IPS-18c (cell line): ENCODE measurements around the gene GPR84.
A peak's percentile ranks its signal among the peaks of the same experiment; 100 is the strongest.

Experiments used
- H3K4me3 ChIP-seq: 2 replicates; pipeline ENCODE4 v1.7.0; 2013; ENCODE audit warnings: low read depth, mild to moderate bottlenecking, low read length, moderate library complexity; ENCODE audit not compliant: insufficient read depth
- H3K9me3 ChIP-seq: one replicate; pipeline ENCODE4 v1.6.1; 2013; ENCODE audit warnings: mild to moderate bottlenecking, low read length, moderate library complexity; ENCODE audit not compliant: control insufficient read depth, insufficient read depth

Gene GPR84

GRCh38 chr12:54379398-54380201 is 15.3 kb upstream of the GPR84 start:
- H3K4me3 ChIP-seq, result peak overlapping the region; percentile 51
- no peaks in the 10 kb centered on the region for H3K9me3 ChIP-seq

- no peaks in the 10 kb centered on the region for H3K9me3 ChIP-seq
- H3K4me3 ChIP-seq, result peak overlapping the region; percentile 51
Measured at GRCh38 chr12:54378796-54379397, 14.6 kb upstream of the GPR84 start.

DNA sequence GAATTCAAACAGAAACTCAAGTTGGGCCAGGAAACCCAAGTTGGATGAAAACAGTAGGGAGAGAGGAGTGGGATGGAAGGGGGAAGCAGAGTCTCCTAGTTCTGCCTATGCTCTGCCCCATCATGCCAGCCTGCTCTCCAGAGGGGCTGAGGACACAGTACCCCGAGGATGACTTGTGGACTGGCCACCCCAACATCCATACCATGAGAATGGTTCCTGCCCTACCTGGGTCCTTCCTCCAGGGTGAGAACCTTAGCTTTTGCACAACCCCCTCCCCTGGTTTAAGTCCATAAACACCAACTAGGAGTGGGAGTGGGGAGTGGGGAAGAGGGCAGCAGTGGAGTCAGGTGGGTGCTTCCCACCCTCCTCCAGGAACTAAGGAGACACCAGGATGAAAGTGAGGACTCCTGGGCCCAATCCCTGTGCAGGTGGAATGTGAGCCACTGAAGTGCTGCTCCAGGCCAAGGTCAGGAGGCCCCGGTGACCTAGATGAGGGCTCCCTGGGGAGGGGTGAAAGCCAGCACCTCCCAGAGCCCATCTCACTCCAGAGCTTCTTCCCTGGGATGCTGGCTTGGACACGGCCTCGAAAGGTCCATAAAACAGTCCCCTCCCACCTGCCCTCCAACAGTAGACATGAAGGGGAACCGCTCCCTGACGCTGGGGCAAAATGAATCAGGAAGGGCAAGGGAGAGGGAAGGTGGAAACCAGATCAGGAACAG is 13.7 kb upstream of the GPR84 start:
- no peaks in the 10 kb centered on the region for H3K9me3 ChIP-seq
- H3K4me3 ChIP-seq, result no peak overlapping the region

- H3K4me3 ChIP-seq, result no peak overlapping the region
- H3K9me3 ChIP-seq, result no peaks in the 10 kb centered on the region
Measured at GRCh38 chr12:54377007-54377406, 12.7 kb upstream of the GPR84 start.

GRCh38 chr12:54376596-54376995 is 12.3 kb upstream of the GPR84 start:
- Histone ChIP-seq H3K9me3 (no peaks in the 10 kb centered on the region), H3K4me3 (no peak overlapping the region)

- H3K4me3 ChIP-seq, result no peak overlapping the region
Measured at GRCh38 chr12:54375259-54375579, 10.9 kb upstream of the GPR84 start.

GRCh38 chr12:54374562-54375258 is 10.4 kb upstream of the GPR84 start:
- no peak overlapping the region for H3K4me3 ChIP-seq
- H3K9me3 ChIP-seq, result no peaks in the 10 kb centered on the region

More at GRCh38 chr12:54375259-54375579, 10.9 kb upstream of the GPR84 start:
- no peaks in the 10 kb centered on the region for H3K9me3 ChIP-seq

GRCh38 chr12:54373649-54374561 is 9.6 kb upstream of the GPR84 start:
- Histone ChIP-seq H3K9me3 (no peaks in the 10 kb centered on the region), H3K4me3 (no peak overlapping the region)

DNA sequence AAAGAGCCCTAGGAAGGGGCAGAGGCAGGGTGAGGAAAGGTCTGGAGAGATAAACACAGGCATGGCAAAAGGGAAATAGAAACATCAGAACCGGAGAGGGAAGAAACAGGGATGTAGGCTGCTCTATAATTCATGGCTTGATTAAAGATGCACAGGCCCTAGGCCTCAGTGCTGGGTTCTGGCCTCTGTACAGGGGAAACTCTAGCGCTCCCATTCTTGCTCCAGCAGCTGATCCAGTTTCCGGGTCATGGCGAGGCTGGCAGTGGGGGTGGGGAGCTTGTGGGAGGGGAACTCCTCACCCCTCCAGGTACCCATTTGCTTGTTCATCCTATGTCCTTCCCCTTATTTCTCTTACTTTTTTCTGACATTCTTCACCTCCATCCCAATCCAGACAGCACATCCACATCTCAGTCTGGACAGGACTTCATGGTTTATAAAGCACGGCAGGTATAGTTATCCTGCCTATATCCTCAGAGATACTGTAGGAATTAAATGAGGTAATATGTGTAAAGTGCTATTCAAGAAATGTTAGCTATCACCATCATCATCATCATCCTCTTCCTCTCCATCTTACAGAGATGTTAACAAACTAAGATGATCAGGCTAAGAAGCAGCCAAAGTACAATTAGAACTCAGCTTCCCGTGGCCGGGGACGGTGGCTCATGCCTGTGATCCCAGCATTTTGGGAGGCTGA is 8.0 kb upstream of the GPR84 start:
- Histone ChIP-seq H3K4me3 (no peak overlapping the region), H3K9me3 (no peaks in the 10 kb centered on the region)

GRCh38 chr12:54371328-54372112 is 7.2 kb upstream of the GPR84 start:
- Histone ChIP-seq H3K9me3 (no peaks in the 10 kb centered on the region), H3K4me3 (no peak overlapping the region)

DNA sequence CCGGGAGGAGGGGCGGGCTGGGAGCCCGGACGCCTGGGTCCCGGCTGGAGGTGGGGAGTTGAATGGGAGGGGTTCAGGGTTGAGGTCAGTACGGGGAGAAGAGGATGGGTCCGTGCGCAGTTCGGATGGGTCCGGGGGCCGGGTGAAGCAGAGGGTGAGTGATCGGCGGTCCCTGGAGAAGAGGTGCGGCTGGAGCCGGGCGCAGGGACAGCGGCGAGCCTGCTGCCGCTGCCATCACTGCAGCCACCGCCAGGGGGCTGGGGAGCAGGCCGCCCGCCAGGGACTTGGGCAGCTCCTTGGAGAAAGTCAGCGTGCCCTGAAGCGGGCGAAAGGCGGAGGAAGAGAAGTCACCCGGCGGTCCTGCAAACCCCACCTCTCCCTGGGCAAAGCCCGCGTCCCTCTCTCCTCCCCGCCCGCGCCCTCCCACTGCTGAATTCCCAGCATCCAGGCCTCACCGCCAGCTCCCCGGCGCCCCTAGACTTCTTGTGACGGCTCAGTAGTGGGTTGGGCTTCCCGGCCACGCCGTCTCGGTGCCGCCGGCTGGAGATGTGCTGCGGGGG is 6.0 kb upstream of the GPR84 start:
- no peaks in the 10 kb centered on the region for H3K9me3 ChIP-seq
- H3K4me3 ChIP-seq, result peak overlapping the region; percentile 31

DNA sequence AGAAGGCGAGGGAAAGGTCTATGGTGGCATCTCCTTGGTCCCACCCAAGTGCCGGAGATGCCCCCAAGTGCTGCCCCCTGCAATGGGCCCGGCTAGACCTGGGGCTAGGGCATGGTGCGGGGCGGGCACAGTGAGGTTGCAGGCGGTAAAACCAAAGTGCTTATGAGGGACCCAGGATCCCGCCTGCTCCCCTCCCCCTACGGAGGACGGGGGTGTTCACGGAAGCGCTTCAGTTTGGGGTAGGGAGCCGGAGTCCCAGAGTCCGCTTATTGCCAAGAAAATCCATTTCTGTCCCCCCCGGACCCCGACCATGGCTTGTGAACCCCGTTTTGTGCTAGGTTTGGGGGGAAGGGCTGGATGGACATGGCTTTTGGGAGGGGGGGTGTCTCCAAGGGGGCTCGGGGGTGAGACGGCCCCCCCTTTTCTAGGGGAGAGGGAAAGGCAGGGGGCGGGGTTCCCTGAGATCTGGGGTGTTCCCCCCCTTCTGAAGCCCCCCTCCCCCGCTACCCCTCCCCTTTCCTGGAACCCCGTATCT is 5.4 kb upstream of the GPR84 start:
- Histone ChIP-seq H3K9me3 (no peaks in the 10 kb centered on the region), H3K4me3 (peak overlapping the region; percentile 28)

GRCh38 chr12:54368709-54369596 is 4.7 kb upstream of the GPR84 start:
- Histone ChIP-seq H3K4me3 (peak overlapping the region; percentile 28), H3K9me3 (no peaks in the 10 kb centered on the region)

GRCh38 chr12:54368025-54368708 is 3.9 kb upstream of the GPR84 start:
- no peak overlapping the region for H3K4me3 ChIP-seq
- H3K9me3 ChIP-seq, result no peaks in the 10 kb centered on the region
